ENCODE results near the gene SETD4.
"Not testable (repeated sequence)": the region's sequence is repeated elsewhere in the genome, so short reads cannot be mapped to it uniquely, and the experiment has no call there.

Gene SETD4

GRCh38 chr21:36060159-36060921, at the start of gene SETD4:
SETD4 (minus strand) TSS chr21:36060526; CDS start chr21:36058888, 1,638 bp downstream.
- peak; percentile 88 for DNase-seq (ENCODE audit: low read depth)

- DNase-seq (ENCODE audit: low read depth): no peak
Observed at GRCh38 chr21:36109868-36110267, 49.5 kb upstream of the SETD4 start.

DNA sequence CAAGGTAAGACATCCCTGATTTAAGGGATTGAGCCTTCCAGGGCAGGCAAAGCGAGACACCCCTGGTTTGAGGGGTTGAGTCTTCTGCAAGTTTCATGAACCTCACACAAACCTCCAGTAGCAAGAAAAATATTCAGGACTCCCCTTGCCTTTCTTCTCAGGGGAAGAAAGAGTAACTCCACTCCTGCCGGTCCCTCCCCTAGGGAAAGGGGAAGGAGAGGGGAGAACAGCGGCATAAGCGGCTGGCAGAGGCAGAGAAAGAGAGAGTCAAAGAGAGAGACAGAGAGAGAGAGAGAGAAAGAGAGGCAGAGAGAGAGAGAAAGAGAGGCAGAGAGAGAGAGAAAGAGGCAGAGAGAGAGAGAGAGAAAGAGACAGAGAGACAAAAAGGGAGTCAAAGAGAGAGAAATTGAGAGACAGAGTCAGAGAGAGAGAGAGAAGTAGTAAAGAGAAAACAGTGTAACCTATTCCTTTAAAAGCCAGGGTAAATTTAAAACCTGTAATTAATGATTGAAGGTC, 45.1 kb upstream of the SETD4 start:
- DNase-seq (ENCODE audit: low read depth): no peak

- peak; percentile 18 for DNase-seq (ENCODE audit: low read depth)
Observed at GRCh38 chr21:36104317-36105300, 44.3 kb upstream of the SETD4 start.

- DNase-seq (ENCODE audit: low read depth): no peak
Observed at GRCh38 chr21:36103434-36103833, 43.1 kb upstream of the SETD4 start.

DNA sequence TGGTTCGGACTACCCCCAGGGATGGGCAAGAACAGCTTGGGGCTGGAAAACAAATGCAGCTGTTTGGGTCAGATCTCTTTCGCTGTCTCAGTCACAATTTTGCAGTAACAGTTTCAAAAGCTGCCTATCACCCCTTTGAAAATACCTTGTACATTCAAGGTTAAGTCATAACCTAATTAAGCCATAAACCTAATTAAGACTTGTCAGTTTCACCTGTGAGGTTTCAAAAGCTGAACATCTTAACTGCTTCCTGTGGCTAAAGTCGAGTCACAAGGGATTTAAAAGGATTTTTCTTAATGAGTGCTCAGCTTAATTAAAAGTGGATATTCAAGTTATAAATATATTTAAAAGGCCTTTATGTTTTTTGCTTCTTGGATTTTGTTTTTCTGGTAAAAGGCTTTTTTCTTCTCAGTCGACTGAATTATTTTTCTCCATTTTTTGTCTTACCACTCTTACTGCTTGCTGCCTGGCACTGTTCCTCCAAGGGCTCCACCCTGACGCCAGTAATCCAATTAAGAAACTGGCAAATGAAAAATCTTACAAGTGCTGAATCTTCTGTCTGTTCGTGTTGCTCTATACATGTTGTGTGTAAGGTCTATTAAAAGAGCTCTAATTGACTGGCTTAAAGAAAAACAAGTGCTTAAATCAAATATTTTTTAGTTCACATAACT, 40.8 kb upstream of the SETD4 start:
- DNase-seq (ENCODE audit: low read depth): no peak

- not testable (repeated sequence) for DNase-seq (ENCODE audit: low read depth)
Observed at GRCh38 chr21:36099695-36100211, 39.4 kb upstream of the SETD4 start.

GRCh38 chr21:36099000-36099399, 38.7 kb upstream of the SETD4 start:
- DNase-seq (ENCODE audit: low read depth): no peak

DNA sequence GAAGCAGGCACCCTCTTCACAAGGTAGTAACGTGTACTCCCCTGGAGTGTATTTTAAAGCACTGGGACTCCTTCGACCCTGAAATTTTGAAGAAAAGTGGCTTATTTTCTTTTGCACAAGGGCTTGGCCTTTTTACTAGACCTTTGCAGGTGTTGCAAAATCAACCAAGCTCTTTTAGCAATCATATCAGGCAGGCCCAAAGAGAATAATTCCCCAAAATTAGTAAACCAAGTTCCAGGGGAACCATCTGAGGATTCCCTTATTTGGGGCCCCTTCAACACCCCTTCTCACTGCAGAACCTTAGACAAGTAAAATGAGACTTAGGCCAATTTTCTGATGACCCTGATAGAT, 37.8 kb upstream of the SETD4 start:
- DNase-seq (ENCODE audit: low read depth): no peak

- DNase-seq (ENCODE audit: low read depth): no peak
Observed at GRCh38 chr21:36097427-36098181, 37.3 kb upstream of the SETD4 start.

GRCh38 chr21:36096398-36097290, 36.3 kb upstream of the SETD4 start:
- no peak for DNase-seq (ENCODE audit: low read depth)

- no peak for DNase-seq (ENCODE audit: low read depth)
Observed at GRCh38 chr21:36093512-36093911, 33.2 kb upstream of the SETD4 start.

DNA sequence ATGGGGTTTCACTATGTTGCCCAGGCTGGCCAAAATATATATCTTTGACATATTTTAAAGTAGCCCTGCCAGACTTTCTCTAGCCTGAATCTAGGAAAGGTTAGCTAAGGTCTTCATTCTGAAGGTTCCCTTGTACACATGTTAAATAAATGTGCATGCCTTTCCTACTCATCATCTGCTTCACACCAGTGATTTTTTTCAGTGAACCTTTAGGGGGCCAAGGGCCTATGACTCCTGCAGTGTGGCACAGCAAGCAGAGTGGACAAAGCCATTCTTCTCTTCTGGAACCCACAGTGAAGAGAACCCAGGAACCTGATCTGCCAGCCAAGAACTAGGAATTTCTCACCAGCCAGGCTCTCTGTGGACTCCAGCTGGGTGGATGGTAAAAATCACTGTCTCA, 32.4 kb upstream of the SETD4 start:
- DNase-seq (ENCODE audit: low read depth): no peak

DNA sequence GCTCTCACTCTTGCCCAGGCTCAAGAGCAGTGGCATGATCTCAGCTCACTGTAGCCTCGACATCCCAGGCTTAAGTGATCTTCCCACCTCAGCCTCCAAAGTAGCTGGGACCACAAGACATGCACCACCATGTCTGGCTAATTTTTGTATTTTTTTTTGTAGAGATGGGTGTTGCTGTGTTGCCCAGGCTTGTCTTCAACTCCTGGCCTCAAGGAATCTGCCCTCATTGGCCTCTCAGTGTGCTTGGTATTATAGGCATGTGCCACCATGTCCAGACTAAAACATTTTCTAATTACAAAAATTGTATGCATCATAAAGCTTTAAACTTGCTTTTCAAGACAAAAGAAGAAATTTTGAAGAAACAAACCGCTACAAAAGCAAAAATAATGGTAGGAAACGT, 29.6 kb upstream of the SETD4 start:
- no peak for DNase-seq (ENCODE audit: low read depth)

DNA sequence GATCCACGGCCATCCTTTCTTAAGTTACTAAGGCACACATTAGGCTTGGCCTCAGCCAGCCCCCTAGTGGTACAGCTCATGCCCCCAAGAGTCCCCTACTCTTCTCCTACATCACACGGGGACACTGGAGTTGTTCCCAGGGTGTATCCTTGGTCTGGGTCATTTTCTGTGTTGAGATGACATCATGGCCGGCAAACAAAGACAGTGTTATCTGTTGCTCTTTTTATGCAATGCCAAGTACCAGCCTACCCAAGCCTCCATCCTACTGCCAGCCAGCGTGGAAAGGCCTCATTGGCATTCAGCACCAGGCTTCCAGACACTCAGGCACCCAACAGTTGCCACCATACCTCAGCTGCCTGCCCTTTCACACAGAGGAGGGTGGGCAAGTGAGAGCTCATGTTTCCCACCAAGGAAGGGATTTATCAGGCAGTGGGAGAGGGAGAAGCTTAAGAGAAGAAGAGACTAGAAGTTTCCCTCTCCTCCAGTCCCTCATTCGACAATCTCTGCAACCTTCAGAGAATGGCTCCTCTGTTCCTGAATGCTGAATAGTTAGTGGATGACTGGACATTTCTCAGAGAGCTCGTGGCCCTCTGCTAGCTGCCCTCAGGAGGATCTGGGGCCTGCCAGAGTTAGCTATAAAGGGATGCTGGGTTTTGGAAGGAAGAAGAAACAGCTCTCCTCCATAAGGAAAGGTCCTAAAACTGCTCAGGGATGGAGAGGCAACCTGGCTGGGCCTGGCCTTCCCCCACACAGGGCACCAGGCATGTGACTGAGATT, 27.2 kb upstream of the SETD4 start:
- DNase-seq (ENCODE audit: low read depth): no peak

DNA sequence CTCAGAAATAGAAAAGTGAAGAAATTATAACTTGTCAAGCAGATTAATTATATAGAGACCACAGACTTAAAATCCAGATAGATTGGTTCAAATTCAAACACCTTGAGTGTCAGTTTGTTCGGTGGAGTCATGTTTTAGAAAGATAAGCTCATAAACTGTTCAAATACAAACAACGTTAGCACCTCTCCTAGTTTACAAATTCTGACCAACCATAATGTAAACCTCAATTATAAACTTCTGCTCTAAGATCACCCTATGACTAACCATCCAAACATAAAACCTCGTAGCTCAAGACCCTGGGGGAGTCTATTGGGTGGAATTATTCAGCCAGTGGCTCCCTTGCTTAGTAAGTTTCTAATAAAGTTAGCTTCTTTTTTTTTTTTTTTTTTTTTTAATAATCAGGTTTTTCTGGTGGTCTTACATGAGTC, 21.9 kb upstream of the SETD4 start:
- DNase-seq (ENCODE audit: low read depth): no peak

DNA sequence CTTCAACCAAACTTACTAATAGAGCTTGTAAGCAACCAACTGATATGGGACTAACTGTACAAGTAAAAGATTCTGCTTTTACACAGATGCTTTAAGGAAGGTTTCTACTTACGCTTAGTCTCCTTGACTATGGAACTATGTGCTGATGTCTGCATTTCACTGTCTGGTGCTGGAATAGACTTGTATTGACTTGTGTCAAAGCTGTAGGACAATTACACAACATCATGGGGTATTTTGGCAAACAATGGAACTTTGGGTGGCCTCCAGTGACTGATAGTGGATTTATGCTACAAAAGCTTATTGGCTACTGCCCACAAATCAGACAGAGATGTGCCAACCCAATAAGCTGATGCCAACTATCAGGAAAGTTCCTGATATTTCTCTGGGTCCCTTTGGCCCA, 20.1 kb upstream of the SETD4 start:
- DNase-seq (ENCODE audit: low read depth): no peak

DNA sequence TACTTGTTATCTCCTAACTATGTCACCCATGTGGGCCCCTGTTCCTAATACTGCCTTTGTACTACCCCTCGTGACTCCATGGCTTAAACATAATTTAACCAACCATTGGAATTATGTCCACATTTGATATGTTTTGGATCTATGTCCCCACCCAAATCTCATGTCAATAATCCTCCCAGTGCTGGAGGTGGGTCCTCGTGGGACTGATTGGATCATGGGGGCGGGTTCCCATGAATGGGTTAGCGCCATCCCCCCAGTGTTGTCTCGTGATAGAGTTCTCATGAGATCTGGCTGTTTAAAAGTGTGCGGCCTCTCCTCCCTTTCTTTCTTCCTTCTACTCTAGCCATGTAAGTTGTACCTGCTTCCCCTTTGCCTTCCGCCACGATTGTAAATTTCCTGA, 19.3 kb upstream of the SETD4 start:
- DNase-seq (ENCODE audit: low read depth): no peak

- DNase-seq (ENCODE audit: low read depth): peak; percentile 3
Observed at GRCh38 chr21:36079010-36079649, 18.8 kb upstream of the SETD4 start.

Measured in activated T-helper 1 cell treated with Interleukin-2 at 50 U/mL for 16 hours (primary cell).